ENCODE results near the gene MTERF4.

GRCh38 chr2:241087420-241088268 lies 14.4 kb downstream of the MTERF4 start:
- TF ChIP-seq CTCF (IDR thresholded peaks at IDR 0.05) (no peak), POLR2A (IDR thresholded peaks at IDR 0.05) (no peak)
